KOPT-K1 (cell line): ENCODE results near the gene ALCAM.

Source experiments
- H3K27ac ChIP-seq: fragments of 200-600 bp; sonication (generic); 2 replicates; pipeline ENCODE4 v1.5.1; 2016; ENCODE audit warnings: antibody characterized with exemption, mild to moderate bottlenecking, low read depth, low read length; ENCODE audit not compliant: poor library complexity, severe bottlenecking
- H3K36me3 ChIP-seq: fragments of 200-600 bp; sonication (generic); 2 replicates; pipeline ENCODE4 v1.5.1; 2017; ENCODE audit warnings: antibody characterized with exemption, mild to moderate bottlenecking, low read length, moderate library complexity; ENCODE audit not compliant: insufficient read depth
- H3K9me3 ChIP-seq: fragments of 200-600 bp; sonication (generic); 2 replicates; pipeline ENCODE4 v1.5.1; 2017; ENCODE audit warnings: antibody characterized with exemption, low read length, mild to moderate bottlenecking; ENCODE audit not compliant: insufficient read depth, poor library complexity, severe bottlenecking

The ALCAM gene

DNA sequence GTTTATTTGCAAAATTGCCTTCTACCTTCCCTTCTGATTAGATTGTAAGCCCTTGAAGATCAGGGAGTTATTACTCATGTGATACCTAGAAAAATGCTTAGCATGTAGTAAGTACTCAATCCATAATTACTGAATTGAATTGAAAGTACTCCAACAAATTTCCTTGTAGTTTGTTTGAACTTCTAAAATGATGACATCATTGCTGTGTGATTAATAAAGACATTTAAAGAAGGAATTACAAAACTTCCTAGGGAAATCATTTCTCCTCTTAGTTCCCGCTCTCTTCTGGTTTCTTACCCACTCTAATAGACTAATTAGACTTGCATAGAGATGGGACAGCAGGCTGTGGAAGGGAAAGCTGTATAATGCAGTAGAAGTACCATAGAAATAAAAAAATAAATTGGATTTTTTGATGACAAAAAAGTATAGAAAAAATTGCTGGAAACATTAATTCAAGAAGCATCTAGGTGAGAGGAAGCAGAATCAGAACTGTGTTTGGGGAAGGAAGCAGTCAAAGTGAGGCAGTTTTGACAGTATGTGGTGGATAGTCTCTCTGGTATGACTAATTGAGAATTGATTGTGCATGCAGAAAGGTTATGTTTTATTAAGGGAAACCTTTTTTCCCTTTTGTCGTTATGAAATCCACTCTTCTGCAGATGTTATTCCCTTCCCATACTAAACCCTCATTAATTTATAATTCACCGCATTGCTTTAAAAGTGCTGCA, 93.0 kb downstream of the ALCAM start:
- no peak overlapping the region for H3K27ac ChIP-seq

DNA sequence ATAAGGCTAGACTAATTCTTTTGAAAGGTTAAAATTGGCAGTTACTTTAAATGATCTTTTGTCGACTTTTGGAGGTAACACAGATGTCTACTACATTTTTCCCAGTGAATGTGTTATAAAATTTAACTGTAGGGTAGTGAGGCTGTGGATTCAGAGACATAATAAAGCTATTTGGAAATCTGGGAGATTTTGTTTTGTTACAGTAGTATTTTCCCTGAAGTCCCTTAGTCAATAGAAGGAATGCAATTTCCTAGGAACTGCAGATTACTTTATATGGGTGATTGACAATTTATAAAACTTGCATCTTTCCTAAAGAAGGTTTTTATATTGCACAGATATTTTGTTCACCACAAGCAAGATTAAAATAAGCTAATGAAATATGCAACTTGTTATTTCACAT, 96.9 kb downstream of the ALCAM start:
- no peaks in the 10 kb centered on the region for H3K9me3 ChIP-seq
- no peaks in the 10 kb centered on the region for H3K36me3 ChIP-seq
- H3K27ac ChIP-seq, result no peak overlapping the region

More for the DNA sequence above, 93.0 kb downstream of the ALCAM start:
- no peaks in the 10 kb centered on the region for H3K9me3 ChIP-seq
- no peaks in the 10 kb centered on the region for H3K36me3 ChIP-seq

DNA sequence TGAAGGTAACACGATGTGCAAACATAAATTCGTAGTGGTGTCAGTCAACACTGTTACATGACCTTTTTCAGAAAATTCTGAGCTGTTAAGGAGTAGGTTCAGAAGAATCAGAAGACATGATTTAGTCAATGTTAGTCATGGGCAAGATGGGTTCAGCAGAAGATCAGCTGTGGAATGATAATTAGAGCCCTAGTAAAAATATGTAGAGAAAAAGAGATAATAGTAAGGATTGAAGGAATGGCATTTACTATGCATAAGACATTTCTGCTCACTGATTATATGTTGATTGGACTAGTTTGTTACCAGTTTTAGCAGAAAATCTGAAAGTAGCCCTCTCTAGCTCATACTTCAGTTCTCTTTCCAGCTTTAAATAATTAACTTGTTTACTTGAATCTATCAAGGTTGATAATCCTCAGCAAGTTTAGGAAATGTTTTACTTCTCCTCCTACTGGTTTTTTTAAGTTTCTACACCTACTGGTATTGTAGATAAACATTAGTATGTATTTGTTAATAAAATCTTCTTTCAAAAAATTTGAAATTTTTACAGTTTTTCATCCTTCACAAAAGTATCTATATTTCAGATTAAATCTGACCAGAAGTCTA, 98.6 kb downstream of the ALCAM start:
- no peaks in the 10 kb centered on the region for H3K36me3 ChIP-seq
- no peak overlapping the region for H3K27ac ChIP-seq
- no peaks in the 10 kb centered on the region for H3K9me3 ChIP-seq

- no peak overlapping the region for H3K27ac ChIP-seq
- H3K9me3 ChIP-seq, result no peaks in the 10 kb centered on the region
- no peaks in the 10 kb centered on the region for H3K36me3 ChIP-seq
Observed at GRCh38 chr3:105466072-105466471, 99.4 kb downstream of the ALCAM start.

DNA sequence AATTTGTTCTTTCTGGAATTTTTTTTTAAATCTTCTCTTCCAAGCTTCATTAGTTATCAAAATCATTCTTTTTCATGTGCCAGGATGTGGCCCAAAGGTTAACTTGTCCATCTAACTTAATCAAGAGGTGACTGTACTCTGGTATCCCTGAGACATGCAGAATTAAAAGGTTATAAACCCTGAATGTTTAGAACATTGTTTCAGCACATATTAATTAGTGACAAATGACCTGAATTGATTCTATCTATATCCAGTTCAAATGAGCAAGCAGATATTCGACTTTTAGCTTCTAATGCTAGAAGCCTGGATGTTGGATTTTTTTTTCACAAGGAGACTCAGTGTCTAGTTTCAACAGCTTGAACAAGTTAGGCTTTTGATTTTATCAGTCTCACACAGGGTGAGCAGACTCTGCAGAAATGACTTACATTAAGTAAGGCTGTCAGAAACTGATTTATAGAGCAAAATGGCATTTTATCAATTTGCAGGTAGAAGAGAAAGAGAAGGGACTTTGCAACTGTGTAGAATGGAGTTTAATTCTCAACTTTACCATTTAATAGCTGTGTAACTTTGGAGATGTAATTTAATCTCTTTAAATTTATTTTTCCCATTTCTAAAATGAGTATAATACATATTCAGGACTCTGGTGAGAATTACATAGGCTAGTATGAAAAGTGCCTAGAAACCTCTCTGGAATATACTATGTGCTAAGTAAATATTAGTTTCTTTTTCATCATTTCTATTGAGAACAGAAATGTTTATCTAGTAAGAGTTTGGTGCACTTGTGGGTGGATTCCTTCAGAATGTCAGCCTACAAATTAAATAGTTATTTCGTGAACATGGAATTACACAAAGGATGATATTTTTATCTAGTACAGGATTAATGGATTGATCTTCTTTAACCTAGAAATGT, 100.0 kb downstream of the ALCAM start:
- H3K9me3 ChIP-seq, result no peaks in the 10 kb centered on the region
- H3K27ac ChIP-seq, result no peak overlapping the region
- H3K36me3 ChIP-seq, result no peaks in the 10 kb centered on the region

DNA sequence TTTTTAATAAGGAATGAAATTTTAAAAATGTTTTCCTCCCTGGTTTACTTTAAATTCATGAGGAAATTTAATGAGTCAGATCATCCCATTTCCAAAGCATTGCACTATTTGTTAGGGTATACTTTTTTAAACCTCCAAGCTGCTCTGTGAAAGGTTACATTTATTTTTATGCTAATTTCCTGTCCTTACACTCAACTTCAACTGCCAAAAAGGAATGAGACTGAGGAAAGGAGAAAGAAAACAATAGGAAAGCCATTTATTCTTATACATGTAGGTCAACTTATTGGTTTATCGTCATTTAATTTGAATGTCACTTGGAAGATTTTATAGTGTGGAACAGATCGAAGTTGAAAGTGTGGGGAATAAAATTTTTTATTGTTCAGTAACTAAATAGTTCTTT, 104.1 kb downstream of the ALCAM start:
- H3K9me3 ChIP-seq, result no peaks in the 10 kb centered on the region
- H3K27ac ChIP-seq, result no peak overlapping the region

GRCh38 chr3:105473521-105474223, 107.0 kb downstream of the ALCAM start:
- H3K9me3 ChIP-seq, result no peaks in the 10 kb centered on the region
- H3K27ac ChIP-seq, result no peak overlapping the region
- no peaks in the 10 kb centered on the region for H3K36me3 ChIP-seq

More for the DNA sequence above, 104.1 kb downstream of the ALCAM start:
- no peaks in the 10 kb centered on the region for H3K36me3 ChIP-seq

- H3K36me3 ChIP-seq, result no peaks in the 10 kb centered on the region
- H3K27ac ChIP-seq, result no peak overlapping the region
- H3K9me3 ChIP-seq, result no peaks in the 10 kb centered on the region
Observed at GRCh38 chr3:105480768-105481167, 114.1 kb downstream of the ALCAM start.

DNA sequence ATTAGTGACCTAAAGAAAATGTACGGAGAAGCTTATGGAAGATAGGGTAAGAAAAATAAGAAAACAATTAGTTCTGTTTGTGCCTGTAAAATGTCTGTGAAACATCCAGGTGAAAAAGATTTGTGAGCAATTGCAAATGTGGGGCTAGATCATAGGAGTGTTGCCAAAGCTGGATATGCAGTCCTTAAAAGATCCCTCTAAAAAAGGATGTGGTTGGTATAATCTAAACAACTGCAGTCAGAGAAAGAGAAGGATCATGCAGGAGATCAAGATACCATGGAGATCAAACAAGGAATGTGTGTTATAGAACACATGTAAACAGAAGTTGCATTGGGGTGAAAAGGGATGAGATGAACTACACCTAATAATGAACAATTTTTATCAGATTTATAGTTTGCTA, 116.8 kb downstream of the ALCAM start:
- H3K9me3 ChIP-seq, result peaks cover 1% of the 10 kb centered on the region
- no peaks in the 10 kb centered on the region for H3K36me3 ChIP-seq
- no peak overlapping the region for H3K27ac ChIP-seq

GRCh38 chr3:105490045-105490444, 123.3 kb downstream of the ALCAM start:
- Histone ChIP-seq H3K27ac (no peak overlapping the region), H3K36me3 (no peaks in the 10 kb centered on the region), H3K9me3 (peaks cover 15% of the 10 kb centered on the region)

- no peak overlapping the region for H3K27ac ChIP-seq
- no peaks in the 10 kb centered on the region for H3K36me3 ChIP-seq
- H3K9me3 ChIP-seq, result peaks cover 14% of the 10 kb centered on the region
Observed at GRCh38 chr3:105493305-105493892, 126.7 kb downstream of the ALCAM start.

DNA sequence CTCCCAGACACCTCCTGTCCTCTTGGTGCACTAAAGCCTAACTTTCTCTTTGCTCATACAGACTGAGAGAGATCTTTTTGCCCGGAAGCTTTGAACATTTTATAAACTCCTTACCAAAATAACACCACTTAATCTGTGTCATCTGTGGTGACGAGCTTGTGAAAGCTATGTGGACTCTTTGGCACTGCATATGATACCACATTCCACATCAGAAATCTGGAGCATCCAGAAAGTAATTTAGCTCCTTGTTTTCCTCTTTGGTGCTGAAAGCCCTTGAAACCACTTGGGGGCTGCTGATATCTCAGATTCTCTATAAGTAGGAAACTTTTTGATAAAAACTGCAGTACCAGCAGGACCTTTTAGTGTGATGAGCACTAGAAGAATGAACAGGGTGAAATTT, 128.3 kb downstream of the ALCAM start:
- H3K9me3 ChIP-seq, result peaks cover 11% of the 10 kb centered on the region
- H3K36me3 ChIP-seq, result no peaks in the 10 kb centered on the region
- H3K27ac ChIP-seq, result no peak overlapping the region

DNA sequence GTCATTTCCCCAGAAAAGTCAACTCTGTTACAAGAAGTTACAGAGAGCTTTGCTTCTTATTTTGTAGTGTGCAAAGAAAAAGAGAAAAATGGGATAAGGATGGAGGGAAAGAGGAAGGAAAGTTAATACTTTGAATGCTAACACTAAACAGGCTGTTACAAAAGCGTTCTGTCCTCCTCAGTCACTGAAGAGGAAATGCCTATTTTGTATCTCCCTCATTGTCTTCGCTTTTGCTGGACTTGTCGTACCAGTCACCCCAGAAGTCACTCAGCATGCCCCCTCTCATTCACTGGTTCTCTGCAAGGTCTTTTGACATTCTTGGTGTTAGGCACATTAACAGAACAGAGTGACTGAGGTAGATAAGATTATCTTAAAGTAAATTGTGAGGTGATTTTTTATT, 129.6 kb downstream of the ALCAM start:
- Histone ChIP-seq H3K27ac (no peak overlapping the region), H3K9me3 (peaks cover under 1% of the 10 kb centered on the region), H3K36me3 (no peaks in the 10 kb centered on the region)

DNA sequence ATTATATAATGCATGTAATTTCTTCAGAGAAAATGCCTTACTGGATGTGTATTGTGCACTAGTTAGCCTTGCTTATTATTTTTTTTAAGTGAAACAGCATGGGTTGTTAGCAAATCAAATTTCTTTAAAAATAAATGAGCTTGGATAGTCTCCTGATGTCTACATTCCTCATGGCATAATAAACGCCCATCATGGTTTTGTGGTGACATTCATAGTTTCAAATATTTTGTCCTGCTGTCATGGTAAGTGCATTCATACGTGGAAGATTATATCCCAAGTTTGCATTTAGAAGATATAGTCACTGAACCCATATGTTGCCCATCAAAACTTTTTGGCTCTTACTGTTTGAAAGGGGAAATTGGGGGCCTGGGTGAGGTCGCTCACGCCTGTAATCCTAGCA, 130.7 kb downstream of the ALCAM start:
- H3K27ac ChIP-seq, result no peak overlapping the region
- no peaks in the 10 kb centered on the region for H3K36me3 ChIP-seq
- H3K9me3 ChIP-seq, result no peaks in the 10 kb centered on the region
